Ishikawa (cell line): ENCODE measurements around the gene CDC42BPB.

Experiments
- CEBPB ChIP-seq: IDR thresholded peaks from 2 replicates; pipeline ENCODE4 v1.6.1; 2012
- CREB1 ChIP-seq: IDR thresholded peaks from 2 replicates; pipeline ENCODE4 v1.6.1; 2012; ENCODE audit warnings: low read depth
- EGR1 ChIP-seq: IDR thresholded peaks from 2 replicates; pipeline ENCODE4 v1.6.1; 2012
- EP300 ChIP-seq: IDR thresholded peaks from 2 replicates; pipeline ENCODE4 v1.6.1; 2012; ENCODE audit warnings: borderline replicate concordance
- FOXM1 ChIP-seq: IDR thresholded peaks from 2 replicates; pipeline ENCODE4 v1.6.1; 2012; ENCODE audit warnings: low read depth, borderline replicate concordance
- NFIC ChIP-seq: IDR thresholded peaks from 2 replicates; pipeline ENCODE4 v1.6.1; 2012
- RAD21 ChIP-seq: IDR thresholded peaks from 2 replicates; pipeline ENCODE4 v1.6.1; 2012; ENCODE audit warnings: low read depth
- TAF1 ChIP-seq: IDR thresholded peaks from 2 replicates; pipeline ENCODE4 v1.6.1; 2012; ENCODE audit warnings: low read depth, mild to moderate bottlenecking
- TCF12 ChIP-seq: IDR thresholded peaks from 2 replicates; pipeline ENCODE4 v1.6.1; 2012; ENCODE audit warnings: low read depth
- TEAD4 ChIP-seq: IDR thresholded peaks from 2 replicates; pipeline ENCODE4 v1.6.1; 2012
- YY1 ChIP-seq: IDR thresholded peaks from 2 replicates; pipeline ENCODE4 v1.6.1; 2012; ENCODE audit warnings: low read depth
- ZBTB7A ChIP-seq: IDR thresholded peaks from 2 replicates; pipeline ENCODE4 v1.6.1; 2012; ENCODE audit warnings: low read depth
- TF ChIP-seq, protein P1 (sequence below): IDR thresholded peaks from 2 replicates; pipeline ENCODE4 v1.6.1; 2012
- TF ChIP-seq, protein P2 (sequence below): IDR thresholded peaks from 2 replicates; pipeline ENCODE4 v1.6.1; 2012; ENCODE audit warnings: low read depth, mild to moderate bottlenecking
- TF ChIP-seq, protein P3 (sequence below): IDR thresholded peaks from 2 replicates; pipeline ENCODE4 v1.6.1; 2012

Gene CDC42BPB

DNA sequence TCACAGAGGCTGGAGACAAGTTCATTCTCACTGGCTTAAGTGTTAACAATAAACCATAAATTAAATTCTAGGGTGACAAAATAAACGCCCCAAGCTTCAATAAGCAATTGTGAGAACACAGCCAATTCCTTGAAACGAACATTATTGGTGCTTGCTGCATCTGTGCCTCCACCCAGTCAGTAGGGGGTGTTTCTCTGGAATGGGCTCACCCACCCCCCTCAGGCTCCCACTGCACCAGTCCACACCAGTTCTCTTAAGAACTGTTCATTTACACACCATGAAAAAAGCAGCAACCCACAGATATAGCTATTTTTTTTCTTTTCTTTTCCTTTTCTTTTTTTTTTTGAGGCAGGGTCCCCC is 34.7 kb downstream of the CDC42BPB start:
- TF ChIP-seq, protein P1, sequence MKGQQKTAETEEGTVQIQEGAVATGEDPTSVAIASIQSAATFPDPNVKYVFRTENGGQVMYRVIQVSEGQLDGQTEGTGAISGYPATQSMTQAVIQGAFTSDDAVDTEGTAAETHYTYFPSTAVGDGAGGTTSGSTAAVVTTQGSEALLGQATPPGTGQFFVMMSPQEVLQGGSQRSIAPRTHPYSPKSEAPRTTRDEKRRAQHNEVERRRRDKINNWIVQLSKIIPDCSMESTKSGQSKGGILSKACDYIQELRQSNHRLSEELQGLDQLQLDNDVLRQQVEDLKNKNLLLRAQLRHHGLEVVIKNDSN, result no peak
- no peak for TF ChIP-seq ZBTB7A
- no peak for TF ChIP-seq CEBPB
- TF ChIP-seq TAF1, result no peak
- TF ChIP-seq, protein P2, sequence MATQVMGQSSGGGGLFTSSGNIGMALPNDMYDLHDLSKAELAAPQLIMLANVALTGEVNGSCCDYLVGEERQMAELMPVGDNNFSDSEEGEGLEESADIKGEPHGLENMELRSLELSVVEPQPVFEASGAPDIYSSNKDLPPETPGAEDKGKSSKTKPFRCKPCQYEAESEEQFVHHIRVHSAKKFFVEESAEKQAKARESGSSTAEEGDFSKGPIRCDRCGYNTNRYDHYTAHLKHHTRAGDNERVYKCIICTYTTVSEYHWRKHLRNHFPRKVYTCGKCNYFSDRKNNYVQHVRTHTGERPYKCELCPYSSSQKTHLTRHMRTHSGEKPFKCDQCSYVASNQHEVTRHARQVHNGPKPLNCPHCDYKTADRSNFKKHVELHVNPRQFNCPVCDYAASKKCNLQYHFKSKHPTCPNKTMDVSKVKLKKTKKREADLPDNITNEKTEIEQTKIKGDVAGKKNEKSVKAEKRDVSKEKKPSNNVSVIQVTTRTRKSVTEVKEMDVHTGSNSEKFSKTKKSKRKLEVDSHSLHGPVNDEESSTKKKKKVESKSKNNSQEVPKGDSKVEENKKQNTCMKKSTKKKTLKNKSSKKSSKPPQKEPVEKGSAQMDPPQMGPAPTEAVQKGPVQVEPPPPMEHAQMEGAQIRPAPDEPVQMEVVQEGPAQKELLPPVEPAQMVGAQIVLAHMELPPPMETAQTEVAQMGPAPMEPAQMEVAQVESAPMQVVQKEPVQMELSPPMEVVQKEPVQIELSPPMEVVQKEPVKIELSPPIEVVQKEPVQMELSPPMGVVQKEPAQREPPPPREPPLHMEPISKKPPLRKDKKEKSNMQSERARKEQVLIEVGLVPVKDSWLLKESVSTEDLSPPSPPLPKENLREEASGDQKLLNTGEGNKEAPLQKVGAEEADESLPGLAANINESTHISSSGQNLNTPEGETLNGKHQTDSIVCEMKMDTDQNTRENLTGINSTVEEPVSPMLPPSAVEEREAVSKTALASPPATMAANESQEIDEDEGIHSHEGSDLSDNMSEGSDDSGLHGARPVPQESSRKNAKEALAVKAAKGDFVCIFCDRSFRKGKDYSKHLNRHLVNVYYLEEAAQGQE, result no peak
- no peak for TF ChIP-seq RAD21
- no peak for TF ChIP-seq YY1
- no peak for TF ChIP-seq NFIC
- no peak for TF ChIP-seq EGR1
- TF ChIP-seq EP300, result no peak
- TF ChIP-seq, protein P3, sequence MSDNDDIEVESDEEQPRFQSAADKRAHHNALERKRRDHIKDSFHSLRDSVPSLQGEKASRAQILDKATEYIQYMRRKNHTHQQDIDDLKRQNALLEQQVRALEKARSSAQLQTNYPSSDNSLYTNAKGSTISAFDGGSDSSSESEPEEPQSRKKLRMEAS, result no peak

DNA sequence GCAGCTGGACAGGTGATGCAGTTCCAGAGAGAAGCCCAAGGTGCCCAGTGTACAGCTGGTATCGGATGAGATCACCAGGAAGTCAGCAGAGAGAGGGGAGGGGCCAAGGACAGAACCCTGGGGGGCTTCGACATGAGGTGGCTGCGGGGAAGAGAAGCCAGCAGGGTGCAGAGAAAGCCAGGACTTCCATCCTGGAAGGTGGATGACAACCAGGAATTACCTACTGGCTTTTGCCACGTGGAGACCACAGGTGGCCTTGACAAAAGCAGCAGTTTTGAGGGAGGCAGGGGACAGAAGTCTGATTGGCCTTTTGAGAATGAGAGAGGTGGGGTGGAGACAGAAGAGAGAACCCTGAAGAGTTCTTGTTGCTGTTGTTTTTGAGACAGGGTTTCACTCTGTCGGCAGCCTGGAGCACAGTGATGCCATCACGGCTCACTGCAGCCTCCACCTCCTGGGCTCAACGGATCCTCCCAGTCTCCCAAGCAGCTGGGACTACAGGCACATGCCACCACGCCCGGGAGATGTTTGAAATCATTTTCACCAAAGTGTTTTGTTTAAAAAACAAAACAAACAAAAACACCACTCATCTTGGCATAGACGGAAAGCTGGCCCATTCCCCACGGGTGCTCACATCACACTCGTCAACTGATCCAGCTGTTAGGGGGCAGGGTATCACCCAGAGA is 35.2 kb downstream of the CDC42BPB start:
- TF ChIP-seq, protein P3, result 0 out of 2 replicates have a peak, but pooled peaks have one; percentile 31
- no peak for TF ChIP-seq CEBPB

DNA sequence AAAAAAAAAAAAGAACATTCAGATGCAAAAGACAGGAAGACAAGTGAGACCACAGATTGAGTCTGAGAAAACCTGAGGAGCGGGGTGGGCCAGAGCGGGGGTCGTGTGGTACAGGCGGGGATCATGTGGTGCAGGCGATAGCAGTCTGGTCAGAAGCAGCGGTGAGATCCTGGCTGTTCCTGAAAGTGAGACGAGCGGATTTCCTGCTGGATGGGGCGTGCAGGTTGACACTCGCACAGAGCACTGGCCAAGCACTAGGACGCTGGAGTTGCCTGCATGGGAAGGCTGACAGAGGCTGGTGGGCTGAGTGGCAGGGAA is 35.7 kb downstream of the CDC42BPB start:
- no peak for TF ChIP-seq RAD21
- TF ChIP-seq, protein P3, result no peak
- TF ChIP-seq, protein P1, result no peak
- no peak for TF ChIP-seq TEAD4
- no peak for TF ChIP-seq CREB1
- no peak for TF ChIP-seq TCF12
- no peak for TF ChIP-seq NFIC
- TF ChIP-seq TAF1, result no peak
- no peak for TF ChIP-seq EP300
- TF ChIP-seq FOXM1, result no peak
- no peak for TF ChIP-seq EGR1
- no peak for TF ChIP-seq CEBPB
- TF ChIP-seq ZBTB7A, result no peak
- TF ChIP-seq, protein P2, result no peak
- no peak for TF ChIP-seq YY1

DNA sequence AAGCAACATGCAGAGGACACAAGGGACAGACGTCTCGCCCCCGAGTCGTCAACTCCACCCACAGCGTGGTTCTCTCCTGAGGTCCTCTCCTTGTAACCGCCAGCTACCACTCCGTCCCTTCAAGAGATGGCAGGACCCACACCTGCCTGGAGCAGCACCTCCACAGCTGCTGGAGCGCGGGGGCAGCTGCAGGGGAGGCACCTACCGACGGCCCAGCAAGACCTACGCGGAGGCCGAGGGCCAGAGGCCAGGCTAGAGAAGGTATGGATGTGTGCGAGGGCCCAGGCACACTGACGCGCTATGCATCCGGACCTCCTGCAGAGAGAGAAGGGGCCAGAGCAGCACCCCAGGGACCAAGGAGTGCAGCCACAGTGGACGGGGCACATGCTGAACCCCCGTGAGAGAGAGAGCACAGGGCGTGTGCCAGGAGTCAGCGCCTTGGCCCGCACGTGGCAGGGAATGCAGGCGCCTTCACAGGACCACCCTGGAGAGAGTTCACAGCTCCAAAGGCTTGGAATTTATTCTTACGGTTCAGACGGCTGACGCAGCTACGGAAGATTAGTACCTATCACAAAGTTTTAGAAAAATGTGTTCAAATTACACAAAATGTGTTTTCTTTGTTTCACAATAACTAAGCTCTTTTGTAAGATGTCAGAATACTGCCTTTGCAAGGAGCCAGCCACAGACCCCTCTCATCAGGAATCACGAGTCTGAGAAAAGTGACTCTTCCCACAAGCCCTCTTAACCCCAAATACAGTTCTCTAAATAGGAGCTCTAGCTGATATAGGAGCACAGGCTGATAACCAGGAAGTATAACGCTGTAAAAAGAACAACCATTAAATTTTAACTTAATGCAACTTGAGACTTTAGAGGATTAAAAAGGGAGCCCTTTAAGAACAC is 36.8 kb downstream of the CDC42BPB start:
- TF ChIP-seq YY1, result no peak
- TF ChIP-seq CEBPB, result no peak
- TF ChIP-seq TAF1, result no peak
- TF ChIP-seq TEAD4, result no peak
- TF ChIP-seq EP300, result no peak
- TF ChIP-seq NFIC, result no peak
- TF ChIP-seq, protein P3, result no peak
- TF ChIP-seq, protein P1, result no peak
- no peak for TF ChIP-seq ZBTB7A
- TF ChIP-seq RAD21, result no peak
- TF ChIP-seq, protein P2, result no peak
